K562 (cell line): ENCODE measurements around the gene EZH1. TPM values are rescaled to one million over a fixed set of nuclear protein-coding genes. Genes with fewer than 3 reads are reported as not detected.

ENCODE experiments used
- ATAC-seq: fragments of 200-7000 bp; cut with Tn5 transposase; 3 replicates; pipeline ENCODE4 v1.9.1; 2020; ENCODE audit warnings: moderate library complexity
- BruUV-seq: library from RNA; stranded (reverse); fragments of 400-500 nt; replicated peaks from 2 replicates; lab custom pipeline; 2021; lab: Mats Ljungman, UMichigan
- CTCF ChIA-PET: fragments of 300-600 bp; formaldehyde crosslinking; extraction: SDS; loops from one replicate; lab custom pipeline; 2021; ENCODE audit warnings: low intra/inter-chr PET ratio; lab: Yijun Ruan, JAX
- POLR2A ChIA-PET: fragments of 300-600, 350-650 bp; sonication (Branson Sonifier 250); formaldehyde crosslinking; extraction: SDS; loops from one replicate; lab custom pipeline; 2021; ENCODE audit warnings: antibody characterized with exemption, inconsistent platforms; lab: Yijun Ruan, JAX
- DNase-seq, 4 experiments: peaks; one replicate each; pipeline versions ENCODE4 v3.0.0 to v3.0.0-alpha.2; 2011 to 2018; ENCODE audit warnings: low spot score in 3 of 4, mixed read lengths in 3 of 4; ENCODE audit errors: extremely low read depth in 1 of 4
- FAIRE-seq: peaks from 2 replicates; lab custom pipeline; 2011; peaks lifted over from hg19 to GRCh38; lab: Jason Lieb, UNC
- H2AFZ ChIP-seq: 2 replicates; pipeline ENCODE4 v1.6.0; 2011; ENCODE audit warnings: low read depth, low read length, control low read depth, inconsistent platforms
- H3K27ac ChIP-seq: fragments of 200-600 bp; 3 replicates; pipeline ENCODE4 v1.8.0; 2011; ENCODE audit warnings: low read depth, mild to moderate bottlenecking, control low read depth, inconsistent platforms, low read length, moderate library complexity, mixed read lengths; ENCODE audit errors: extremely low read depth
- H3K27me3 ChIP-seq, 2 experiments: fragments of 300-600 bp in 1 of 2; 2 replicates in 1 of 2; 3 replicates in 1 of 2; pipeline versions ENCODE4 v1.6.0 to v1.8.0; 2011; ENCODE audit warnings: inconsistent platforms in 2 of 2, low read length in 2 of 2, mild to moderate bottlenecking in 1 of 2, mixed read lengths in 1 of 2, moderate library complexity in 1 of 2; ENCODE audit not compliant: control insufficient read depth in 2 of 2, insufficient read depth in 2 of 2
- H3K36me3 ChIP-seq: fragments of 300-600 bp; 3 replicates; pipeline ENCODE4 v1.8.0; 2011; ENCODE audit warnings: mild to moderate bottlenecking, low read length, inconsistent platforms; ENCODE audit not compliant: control insufficient read depth, insufficient read depth
- H3K4me1 ChIP-seq, 2 experiments: fragments of 200-600 bp in 1 of 2; replicated peaks in 1 of 2; 2 replicates in 1 of 2; 3 replicates in 1 of 2; pipeline versions ENCODE4 v1.5.1 to v1.8.0; 2011; ENCODE audit warnings: inconsistent platforms in 2 of 2, low read length in 2 of 2, mild to moderate bottlenecking in 1 of 2, mixed read lengths in 1 of 2, moderate library complexity in 1 of 2; ENCODE audit not compliant: control insufficient read depth in 2 of 2, insufficient read depth in 2 of 2
- H3K4me2 ChIP-seq: 2 replicates; pipeline ENCODE4 v1.6.1; 2011; ENCODE audit warnings: low read length, control low read depth, inconsistent platforms, mixed read lengths; ENCODE audit not compliant: insufficient read depth
- H3K4me3 ChIP-seq: fragments of 200-600 bp; sonication (generic), shearing (Covaris generic); 2 replicates; pipeline ENCODE4 v1.5.1; 2016; ENCODE audit warnings: control low read depth, inconsistent platforms
- H3K79me2 ChIP-seq: fragments of 200-600 bp; 3 replicates; pipeline ENCODE4 v1.8.0; 2011; ENCODE audit warnings: low read length, inconsistent platforms; ENCODE audit not compliant: control insufficient read depth, insufficient read depth
- H3K9ac ChIP-seq, 2 experiments: 2 replicates each; pipeline versions ENCODE4 v1.6.0 to v1.6.1; 2011; ENCODE audit warnings: low read depth in 2 of 2, low read length in 2 of 2, control low read depth in 1 of 2, inconsistent platforms in 1 of 2, mild to moderate bottlenecking in 1 of 2, mixed read lengths in 1 of 2; ENCODE audit not compliant: insufficient read depth in 1 of 2
- H3K9me1 ChIP-seq: one replicate; pipeline ENCODE4 v1.6.0; 2011; ENCODE audit warnings: inconsistent platforms, mild to moderate bottlenecking, low read length, moderate library complexity; ENCODE audit not compliant: control insufficient read depth, insufficient read depth
- H3K9me3 ChIP-seq: replicated peaks from 2 replicates; pipeline ENCODE4 v1.5.1; 2011; ENCODE audit warnings: low read depth, low read length, inconsistent platforms; ENCODE audit not compliant: control insufficient read depth, insufficient read depth
- H4K20me1 ChIP-seq: replicated peaks from 2 replicates; pipeline ENCODE4 v1.6.1; 2011; ENCODE audit warnings: low read length, inconsistent platforms, mixed read lengths; ENCODE audit not compliant: control insufficient read depth, insufficient read depth
- MNT ChIP-seq, 2 experiments: fragments of 450-650 bp; conservative IDR thresholded peaks; 2 replicates each; pipeline ENCODE4 v1.6.1; 2017; ENCODE audit warnings: mild to moderate bottlenecking in 2 of 2, moderate library complexity in 2 of 2
- MTA2 ChIP-seq: fragments of 450-650 bp; IDR thresholded peaks from 2 replicates; pipeline ENCODE4 v1.6.1; 2016; ENCODE audit warnings: low read depth
- NKRF ChIP-seq: fragments of 450-650 bp; IDR thresholded peaks from 2 replicates; pipeline ENCODE4 v1.6.1; 2016; ENCODE audit warnings: borderline replicate concordance
- PHF8 ChIP-seq: fragments of 200-600 bp; sonication (generic); IDR thresholded peaks from 2 replicates; pipeline ENCODE4 v1.6.1; 2012; ENCODE audit warnings: mixed run types, mild to moderate bottlenecking, inconsistent platforms, low read length, moderate library complexity, borderline replicate concordance
- RFX1 ChIP-seq: fragments of 450-650 bp; IDR thresholded peaks from 2 replicates; pipeline ENCODE4 v1.6.1; 2016; ENCODE audit warnings: mild to moderate bottlenecking, moderate library complexity
- ZNF175 ChIP-seq: fragments of 200-800 bp; sonication (Bioruptor generic); IDR thresholded peaks from 2 replicates; pipeline ENCODE4 v1.6.1; 2016; ENCODE audit warnings: low read depth, mild to moderate bottlenecking, missing genetic modification characterization, missing compliant biosample characterization
- WGBS: fragments of 100-300 bp; shearing (Covaris generic); methylation state at CpG from one replicate; pipeline ENCODE4 v1.1.6; 2016; ENCODE audit warnings: low coverage, mixed read lengths; ENCODE audit not compliant: insufficient coverage; ENCODE audit errors: missing lambda C conversion rate; 5-methylcytosine and 5-hydroxymethylcytosine counted together
- in situ Hi-C: fragments of 300-500 bp; cut with MboI; formaldehyde crosslinking; loops from 4 replicates; pipeline ENCODE4 v1.15.0; 2018; ENCODE audit warnings: inconsistent platforms, mixed read lengths
- intact Hi-C: fragments of 100-400 bp; cut with micrococcal nuclease; formaldehyde crosslinking; loops from 2 replicates; pipeline ENCODE4 v1.14.2; 2022
- polyA plus RNA-seq, 8 experiments: library from polyadenylated mRNA; depleted of rRNA in 4 of 8; stranded (reverse) in 5 of 8; unstranded in 3 of 8; fragments of >200 nt; fragmentation: Nextera tagmentation in 2 of 8; fragmentation: Illumina TruSeq in 1 of 8; extraction: Ambion mirVana in 2 of 8; extraction: Trizol in 1 of 8; gene quantifications; 2 replicates each; pipeline versions ENCODE4 v1.2.1 to v1.2.3, GENCODE V29; 2011 to 2014; ENCODE audit warnings: inconsistent platforms in 1 of 8, missing spikeins in 1 of 8
- total RNA-seq, 7 experiments: library from RNA; depleted of rRNA in 6 of 7; stranded (reverse); fragments of >200 nt in 6 of 7; fragmentation: Illumina TruSeq in 2 of 7; extraction: Trizol in 2 of 7; gene quantifications; 2 replicates each; pipeline versions ENCODE4 v1.2.1 to v1.2.3, GENCODE V29; 2011 to 2021; ENCODE audit warnings: low replicate concordance in 1 of 7

The EZH1 gene
- total and polyA plus RNA-seq, 9 of the 15 experiments (the other 6 are each of a cell fraction or from before 2014, with no cell fraction given): 8.6 to 40.8 (median 22.9) TPM

GRCh38 chr17:42694524-42694923 lies 50.3 kb downstream of the EZH1 start:
- POLR2A ChIA-PET: interaction anchor here (0.7 to 2.2 kb wide), 3 partner anchors 14 to 87 kb away, joined by 3 to 8 read pairs (median 4); no protein-coding TSS in a partner anchor
- no TSS peak for BruUV-seq
- no peak overlapping the region for H3K4me3 ChIP-seq
- H3K9me3 ChIP-seq: no peaks in the 10 kb centered on the region
- peaks cover 15 to 33% of the 10 kb centered on the region in 2 experiments for H3K4me1 ChIP-seq
- FAIRE-seq (no peak), ATAC-seq (no peak), DNase-seq (no peak)
- no peaks in the 10 kb centered on the region for H3K36me3 ChIP-seq
- no peak overlapping the region for H2AFZ ChIP-seq
- no peak overlapping the region for H3K9ac ChIP-seq
- 56% methylated on average over 3 of the region's 3 CpGs for WGBS
- no peaks in the 10 kb centered on the region for H3K79me2 ChIP-seq
- intact Hi-C loops: no loop called here
- no peaks in the 10 kb centered on the region for H3K27me3 ChIP-seq
- no peak overlapping the region for H3K4me2 ChIP-seq
- no peaks in the 10 kb centered on the region for H4K20me1 ChIP-seq
- CTCF ChIA-PET: no interaction called here
- no peak overlapping the region for H3K27ac ChIP-seq
- TF ChIP-seq RFX1: peak; percentile 70
- TF ChIP-seq MNT (conservative IDR thresholded peaks at IDR 0.05): no peak
- no peak for TF ChIP-seq NKRF
- no peak for TF ChIP-seq PHF8
- TF ChIP-seq MTA2: no peak
- TF ChIP-seq ZNF175: no peak
- in situ Hi-C loops: no loop called here
- no peaks in the 10 kb centered on the region for H3K9me1 ChIP-seq
